ENCODE data around the gene GREB1L. TPM values are rescaled to one million over a fixed set of nuclear protein-coding genes. Genes with fewer than 3 reads are reported as not detected.

GREB1L gene
- total RNA-seq, 1 experiment from 2014 or later, result 75.4 TPM

DNA sequence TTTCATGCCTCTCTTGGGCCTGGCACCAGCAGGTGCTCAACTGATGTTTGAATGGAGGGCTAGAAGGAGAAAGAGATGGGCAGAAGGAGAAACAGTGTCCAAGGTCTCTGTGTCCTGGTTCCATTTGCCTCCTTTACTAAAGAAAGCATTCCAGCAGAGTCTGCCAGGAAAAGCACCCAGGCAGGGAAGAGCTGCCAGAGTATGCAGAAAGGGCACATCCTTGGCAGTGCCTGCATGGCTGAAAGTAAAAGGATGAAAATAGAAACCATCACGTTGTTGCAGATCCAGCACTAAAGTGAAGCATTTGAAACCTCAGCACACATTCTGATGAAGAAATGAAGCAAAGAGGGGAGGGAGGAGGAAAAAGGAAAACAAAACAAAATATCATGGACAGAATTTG lies 216.3 kb downstream of the GREB1L start:
- Histone ChIP-seq H3K9me3 (no peaks in the 10 kb centered on the region), H3K4me1 (no peaks in the 10 kb centered on the region), H3K4me3 (ENCODE audit: low read depth, low read length) (no peak overlapping the region), H3K27me3 (replicated peaks; ENCODE audit: control insufficient read depth, insufficient read depth, low read length) (no peaks in the 10 kb centered on the region), H3K36me3 (ENCODE audit: control insufficient read depth, insufficient read depth, low read length) (no peaks in the 10 kb centered on the region)
- BruUV-seq (replicated peaks), result no TSS peak
- Mint-ChIP-seq H3K36me3 (ENCODE audit: insufficient read depth, unreplicated experiment) (peaks cover 76% of the 10 kb centered on the region), H3K9me3 (ENCODE audit: unreplicated experiment) (no peaks in the 10 kb centered on the region), H3K4me1 (ENCODE audit: low read depth, unreplicated experiment) (no peaks in the 10 kb centered on the region), H3K27me3 (ENCODE audit: insufficient read depth, unreplicated experiment) (no peaks in the 10 kb centered on the region), H3K27ac (ENCODE audit: unreplicated experiment) (no peak overlapping the region), H3K4me3 (ENCODE audit: unreplicated experiment) (no peak overlapping the region)
- DNase-seq, result no peak
- TF ChIP-seq, protein P1, sequence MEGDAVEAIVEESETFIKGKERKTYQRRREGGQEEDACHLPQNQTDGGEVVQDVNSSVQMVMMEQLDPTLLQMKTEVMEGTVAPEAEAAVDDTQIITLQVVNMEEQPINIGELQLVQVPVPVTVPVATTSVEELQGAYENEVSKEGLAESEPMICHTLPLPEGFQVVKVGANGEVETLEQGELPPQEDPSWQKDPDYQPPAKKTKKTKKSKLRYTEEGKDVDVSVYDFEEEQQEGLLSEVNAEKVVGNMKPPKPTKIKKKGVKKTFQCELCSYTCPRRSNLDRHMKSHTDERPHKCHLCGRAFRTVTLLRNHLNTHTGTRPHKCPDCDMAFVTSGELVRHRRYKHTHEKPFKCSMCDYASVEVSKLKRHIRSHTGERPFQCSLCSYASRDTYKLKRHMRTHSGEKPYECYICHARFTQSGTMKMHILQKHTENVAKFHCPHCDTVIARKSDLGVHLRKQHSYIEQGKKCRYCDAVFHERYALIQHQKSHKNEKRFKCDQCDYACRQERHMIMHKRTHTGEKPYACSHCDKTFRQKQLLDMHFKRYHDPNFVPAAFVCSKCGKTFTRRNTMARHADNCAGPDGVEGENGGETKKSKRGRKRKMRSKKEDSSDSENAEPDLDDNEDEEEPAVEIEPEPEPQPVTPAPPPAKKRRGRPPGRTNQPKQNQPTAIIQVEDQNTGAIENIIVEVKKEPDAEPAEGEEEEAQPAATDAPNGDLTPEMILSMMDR (IDR thresholded peaks at IDR 0.05; ENCODE audit: insufficient read depth in 1 of 2, low read depth in 1 of 2, low read length in 1 of 2, severe bottlenecking in 1 of 2, unreplicated experiment in 1 of 2), result no peak
- ChIA-PET CTCF (no interaction called here), POLR2A (no interaction called here)
- intact Hi-C loops (cut with micrococcal nuclease; ENCODE audit: unreplicated experiment), result no loop called here

DNA sequence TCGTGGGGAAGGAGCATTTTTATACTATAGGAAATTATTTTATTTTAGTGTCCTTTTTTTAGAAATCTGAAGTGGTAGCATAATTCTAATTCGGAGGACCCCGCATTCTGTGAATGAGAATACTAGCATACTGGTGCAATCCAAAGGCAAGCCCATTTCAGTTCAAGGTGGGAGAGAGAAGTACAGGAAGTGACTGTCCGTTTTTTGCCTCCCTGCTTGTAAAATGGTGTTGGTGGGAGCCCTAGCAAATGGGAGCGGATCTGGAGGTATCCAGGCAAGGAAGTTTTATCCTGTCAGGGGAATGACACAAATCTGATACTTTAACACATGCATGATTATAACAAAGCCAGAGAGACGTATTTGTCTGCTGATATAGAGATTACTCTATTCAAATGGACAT lies 216.8 kb downstream of the GREB1L start:
- TF ChIP-seq, protein P1 (IDR thresholded peaks at IDR 0.05; ENCODE audit: insufficient read depth in 1 of 2, low read depth in 1 of 2, low read length in 1 of 2, severe bottlenecking in 1 of 2, unreplicated experiment in 1 of 2), result no peak
- CTCF ChIA-PET, result no interaction called here
- Mint-ChIP-seq H3K4me1 (ENCODE audit: low read depth, unreplicated experiment) (no peaks in the 10 kb centered on the region), H3K4me3 (ENCODE audit: unreplicated experiment) (no peak overlapping the region), H3K27me3 (ENCODE audit: insufficient read depth, unreplicated experiment) (no peaks in the 10 kb centered on the region), H3K9me3 (ENCODE audit: unreplicated experiment) (no peaks in the 10 kb centered on the region), H3K27ac (ENCODE audit: unreplicated experiment) (no peak overlapping the region), H3K36me3 (ENCODE audit: insufficient read depth, unreplicated experiment) (peaks cover 76% of the 10 kb centered on the region)
- POLR2A ChIA-PET, result no interaction called here
- no peaks in the 10 kb centered on the region for H3K9me3 ChIP-seq
- H3K36me3 ChIP-seq (ENCODE audit: control insufficient read depth, insufficient read depth, low read length), result no peaks in the 10 kb centered on the region
- intact Hi-C loops (cut with micrococcal nuclease; ENCODE audit: unreplicated experiment), result no loop called here
- BruUV-seq (replicated peaks), result no TSS peak
- no peak for DNase-seq
- no peak overlapping the region for H3K4me3 ChIP-seq (ENCODE audit: low read depth, low read length)
- H3K27me3 ChIP-seq (replicated peaks; ENCODE audit: control insufficient read depth, insufficient read depth, low read length), result no peaks in the 10 kb centered on the region
- H3K4me1 ChIP-seq, result no peaks in the 10 kb centered on the region

DNA sequence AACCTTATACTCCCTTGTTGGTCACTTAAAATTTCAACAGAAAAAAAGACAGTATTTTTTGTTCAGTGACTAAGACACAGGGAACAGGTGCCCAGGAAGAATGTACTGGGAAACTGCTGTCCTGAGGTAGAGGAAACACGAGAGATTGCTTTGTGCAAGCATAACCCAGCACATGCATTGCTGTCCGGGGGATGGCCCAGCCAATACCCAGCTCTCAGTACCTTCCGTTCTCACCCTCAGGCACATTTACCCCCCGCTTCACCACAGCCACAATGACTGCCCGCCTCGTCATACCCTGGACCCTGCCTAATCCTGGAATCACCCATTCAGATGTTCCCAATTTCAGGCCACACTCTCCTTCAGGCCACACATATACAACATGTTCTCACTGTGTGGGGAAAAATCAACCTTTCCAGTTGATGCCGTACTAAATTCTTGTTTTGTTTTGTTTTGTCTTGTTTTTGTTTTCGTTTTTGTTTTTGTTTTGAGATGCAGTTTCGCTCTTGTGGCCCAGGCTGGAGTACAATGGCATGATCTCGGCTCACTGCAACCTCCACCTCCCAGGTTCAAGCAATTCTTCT lies 217.8 kb downstream of the GREB1L start:
- TF ChIP-seq, protein P1 (IDR thresholded peaks at IDR 0.05; ENCODE audit: insufficient read depth in 1 of 2, low read depth in 1 of 2, low read length in 1 of 2, severe bottlenecking in 1 of 2, unreplicated experiment in 1 of 2), result no peak
- Histone ChIP-seq H3K4me1 (no peaks in the 10 kb centered on the region), H3K4me3 (ENCODE audit: low read depth, low read length) (no peak overlapping the region), H3K9me3 (no peaks in the 10 kb centered on the region), H3K36me3 (ENCODE audit: control insufficient read depth, insufficient read depth, low read length) (no peaks in the 10 kb centered on the region), H3K27me3 (replicated peaks; ENCODE audit: control insufficient read depth, insufficient read depth, low read length) (no peaks in the 10 kb centered on the region)
- no peaks in the 10 kb centered on the region for H3K27me3 Mint-ChIP-seq (ENCODE audit: insufficient read depth, unreplicated experiment)
- no peak overlapping the region for H3K4me3 Mint-ChIP-seq (ENCODE audit: unreplicated experiment)
- POLR2A ChIA-PET, result no interaction called here
- CTCF ChIA-PET, result no interaction called here
- peaks cover 82% of the 10 kb centered on the region for H3K36me3 Mint-ChIP-seq (ENCODE audit: insufficient read depth, unreplicated experiment)
- no TSS peak for BruUV-seq (replicated peaks)
- no peak for DNase-seq
- no peaks in the 10 kb centered on the region for H3K4me1 Mint-ChIP-seq (ENCODE audit: low read depth, unreplicated experiment)
- intact Hi-C loops (cut with micrococcal nuclease; ENCODE audit: unreplicated experiment), result no loop called here
- H3K9me3 Mint-ChIP-seq (ENCODE audit: unreplicated experiment), result no peaks in the 10 kb centered on the region
- no peak overlapping the region for H3K27ac Mint-ChIP-seq (ENCODE audit: unreplicated experiment)

All from Caco-2 (cell line).